Activated CD4-positive, CD25-positive, alpha-beta regulatory T cell treated with anti-CD3 and anti-CD28 coated beads, Interleukin-2, amount 50 U/mL, for 72 hours (primary cell): ENCODE measurements around the gene WDR70.
"Not testable (repeated sequence)": the region's sequence is repeated elsewhere in the genome, so short reads cannot be mapped to it uniquely, and the experiment has no call there.

Experiments
- DNase-seq: peaks from one replicate; pipeline ENCODE4 v3.0.0; 2021

The WDR70 gene

DNA sequence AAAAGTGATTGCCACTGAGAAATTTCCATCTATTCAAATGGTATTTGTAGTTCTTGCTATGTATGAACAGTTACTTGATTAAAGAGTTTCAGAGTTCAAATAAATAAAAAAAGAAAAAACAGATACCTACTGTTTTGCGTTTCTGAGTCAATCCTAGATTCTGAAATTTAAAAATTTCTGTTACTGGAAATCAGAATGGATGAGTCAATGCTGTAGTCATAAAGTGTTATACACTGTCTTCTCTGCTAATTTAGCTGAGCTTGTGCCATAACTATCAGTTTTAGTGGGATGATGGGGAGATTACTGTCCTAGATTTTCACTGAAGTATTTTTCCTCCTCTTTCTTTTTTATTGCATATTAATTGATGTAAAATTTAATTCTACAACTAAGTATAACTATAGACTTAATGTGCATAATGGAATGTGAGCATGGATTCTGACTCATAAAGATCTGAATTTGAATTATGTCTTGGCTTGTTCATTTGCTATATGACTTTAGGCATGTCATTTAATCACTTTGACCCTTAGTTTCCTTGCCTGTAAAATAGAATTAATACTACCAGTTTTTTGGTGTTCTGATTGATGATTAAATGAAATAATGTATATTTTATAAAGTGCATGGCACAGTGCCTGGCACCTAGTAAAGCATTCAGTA, 75.4 kb downstream of the WDR70 start:
- not testable (repeated sequence) for DNase-seq

DNA sequence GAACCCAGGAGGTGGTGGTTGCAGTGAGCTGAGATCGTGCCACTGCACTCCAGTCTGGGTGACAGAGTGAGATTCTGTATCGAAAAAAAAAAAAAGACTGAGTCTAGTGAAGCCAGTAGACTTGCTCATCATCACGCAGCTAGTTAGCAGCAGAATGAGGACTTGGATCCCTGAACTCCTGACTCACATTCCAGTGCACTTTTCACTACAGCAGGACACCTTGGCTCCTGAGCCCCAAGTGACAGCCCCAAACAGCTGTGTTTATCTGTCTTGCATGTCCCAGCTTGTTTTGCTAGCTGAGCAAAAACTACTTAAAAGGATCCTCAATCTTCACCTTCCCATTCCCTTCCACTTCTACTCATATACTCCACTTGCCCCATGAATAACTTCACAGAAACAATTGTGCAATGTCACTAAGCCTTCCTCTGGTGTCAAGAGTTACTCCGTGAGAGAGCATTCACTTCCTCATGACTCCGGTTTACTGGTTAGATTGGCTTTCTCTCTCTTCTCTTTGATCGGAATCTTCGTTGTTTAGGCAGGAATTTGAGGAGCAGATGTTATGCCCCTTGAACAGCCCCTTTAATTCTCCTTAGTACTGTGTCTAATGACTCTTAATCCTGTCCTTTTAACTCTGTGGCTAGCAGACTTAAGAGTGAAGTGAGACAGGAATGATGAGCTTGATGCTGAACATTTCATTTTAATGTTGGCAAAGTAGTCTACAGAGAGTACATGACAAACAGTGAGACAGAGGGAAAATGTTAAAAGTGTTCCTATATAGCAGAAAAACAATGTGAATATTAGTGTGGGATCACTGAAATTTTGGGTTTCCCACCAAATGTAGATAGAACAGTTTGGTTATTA, 84.3 kb downstream of the WDR70 start:
- DNase-seq: not testable (repeated sequence)

DNA sequence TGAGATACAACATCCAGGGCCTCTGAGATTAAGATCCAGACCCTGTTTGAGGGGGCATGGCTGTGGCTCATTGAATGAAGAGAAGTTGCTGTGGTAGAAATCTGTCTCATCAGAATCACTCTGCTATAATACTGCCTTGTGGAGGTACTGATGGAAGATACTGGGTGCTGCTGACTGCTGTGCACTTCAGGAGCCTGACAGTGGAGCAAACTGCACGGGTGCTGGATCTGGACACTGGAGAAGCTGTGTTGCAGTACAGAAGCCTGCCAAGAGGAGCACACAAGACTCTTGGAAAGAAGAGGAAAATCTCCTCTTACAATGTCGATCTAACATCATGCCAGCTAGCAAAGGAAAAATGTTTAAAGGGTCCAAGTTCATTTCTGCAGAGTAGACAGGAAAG, 85.5 kb downstream of the WDR70 start:
- DNase-seq: not testable (repeated sequence)

DNA sequence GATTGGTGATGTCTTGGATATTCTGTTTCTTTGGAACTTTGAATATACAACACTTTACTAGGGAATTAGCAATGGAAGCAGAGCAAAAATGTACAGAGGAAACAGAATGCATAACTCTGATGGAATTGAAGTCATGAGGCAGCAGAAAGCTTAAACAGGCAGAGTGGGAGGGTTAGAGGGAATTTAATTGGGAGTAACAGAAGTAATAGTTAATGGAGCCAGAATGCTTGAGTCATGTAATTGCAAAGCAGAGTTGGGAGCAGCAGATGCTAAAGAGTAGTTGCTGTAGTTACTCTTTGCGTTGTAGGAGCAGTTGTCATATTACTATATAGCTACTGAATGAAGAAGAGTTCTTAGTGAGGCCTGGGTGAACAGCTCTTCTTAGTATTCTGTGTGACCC, 90.3 kb downstream of the WDR70 start:
- DNase-seq: not testable (repeated sequence)

DNA sequence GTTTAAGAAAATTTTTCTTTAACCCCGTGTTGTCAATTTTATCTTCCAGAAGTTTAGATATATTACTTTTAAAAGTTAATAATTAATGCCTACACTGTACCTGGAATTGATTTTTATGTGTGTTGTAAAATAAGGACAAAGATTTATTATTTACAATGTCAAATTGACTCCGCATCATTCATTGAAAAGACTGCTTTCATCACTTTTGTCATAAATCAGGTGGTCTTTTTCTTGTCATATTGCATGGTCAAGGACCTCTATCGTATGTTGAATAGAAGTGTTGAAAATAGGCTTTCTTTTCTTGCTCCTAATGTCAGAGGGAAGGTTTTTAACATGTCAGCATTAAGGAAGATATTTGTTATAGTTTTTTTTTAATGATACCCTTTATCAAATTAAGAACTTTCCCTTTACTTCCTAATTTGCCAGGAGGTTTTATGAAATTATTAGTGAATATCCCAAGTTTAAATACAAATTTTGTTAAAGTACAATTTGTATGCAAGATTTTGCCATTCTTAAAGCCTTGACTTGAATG, 92.6 kb downstream of the WDR70 start:
- DNase-seq: no peak

DNA sequence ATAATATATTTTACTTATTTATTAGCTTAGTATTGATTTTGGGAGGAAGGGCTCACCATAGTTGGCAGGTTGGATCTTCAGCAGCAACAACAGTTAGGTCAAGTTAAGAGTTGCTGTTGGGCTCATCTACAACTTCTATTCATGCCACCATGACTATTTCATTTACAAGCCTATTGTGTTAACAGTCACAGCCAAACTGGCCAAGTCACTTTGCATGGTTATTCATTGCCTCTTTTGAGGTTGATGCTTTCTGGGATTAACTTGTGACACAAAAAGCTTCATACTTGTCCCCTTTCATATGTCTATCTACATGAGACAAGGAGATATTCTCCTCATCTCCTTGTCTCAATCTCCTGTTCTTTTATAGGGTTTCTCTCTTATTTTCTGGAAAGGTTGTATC, 98.3 kb downstream of the WDR70 start:
- no peak for DNase-seq

DNA sequence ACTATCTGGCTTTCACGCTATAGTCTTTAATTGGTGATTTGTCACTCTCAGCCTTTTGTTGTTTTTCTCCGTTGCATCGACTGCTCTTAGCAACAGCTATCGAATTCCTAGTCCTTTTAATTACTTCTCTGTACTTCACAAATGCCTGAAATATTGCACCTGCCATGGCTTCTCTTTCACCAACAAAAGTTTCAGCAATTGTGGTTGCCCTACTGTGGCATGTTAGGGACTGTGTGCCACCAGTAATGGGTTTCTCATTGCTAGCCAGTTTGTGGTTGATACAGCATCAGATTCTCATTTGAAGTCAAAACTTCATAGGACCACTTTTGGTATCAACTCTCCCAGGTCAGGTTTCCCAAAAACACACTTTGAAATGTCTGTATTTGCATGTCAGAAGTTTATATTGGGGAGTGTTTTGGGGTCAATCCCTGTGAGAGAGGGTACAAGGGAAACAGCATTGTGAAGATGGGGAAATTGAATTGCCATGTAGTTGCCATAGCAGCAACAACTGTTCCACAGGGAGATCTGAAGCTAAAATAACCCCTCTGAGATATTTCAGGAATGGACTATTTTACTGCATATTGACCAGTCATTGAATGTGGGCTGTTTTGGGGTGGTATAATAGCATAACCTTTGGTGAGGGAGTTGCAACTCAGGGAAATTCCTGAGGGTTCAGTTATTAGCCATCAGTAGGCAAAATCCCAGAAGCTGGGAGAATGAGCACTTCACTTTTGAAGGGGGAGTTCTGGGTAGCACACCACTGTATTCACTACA, 99.2 kb downstream of the WDR70 start:
- DNase-seq: no peak

DNA sequence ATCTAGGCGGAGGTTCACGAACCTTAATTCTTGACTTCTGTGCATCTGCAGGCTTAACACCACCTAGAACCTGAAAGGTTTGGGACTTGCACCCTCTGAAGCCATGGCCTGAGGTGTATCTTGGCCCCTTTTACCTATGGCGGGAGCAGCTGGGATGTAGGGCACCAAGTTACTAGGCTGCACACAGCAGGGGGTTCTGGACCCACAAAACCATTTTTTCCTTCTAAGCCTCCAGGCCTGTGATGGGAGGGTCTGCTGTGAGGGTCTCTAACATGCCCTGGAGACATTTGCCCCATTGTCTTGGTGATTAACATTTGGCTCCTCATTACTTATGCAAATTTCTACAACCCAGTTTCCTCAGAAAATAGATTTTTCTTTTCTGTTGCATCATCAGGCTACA, 102.3 kb downstream of the WDR70 start:
- not testable (repeated sequence) for DNase-seq

DNA sequence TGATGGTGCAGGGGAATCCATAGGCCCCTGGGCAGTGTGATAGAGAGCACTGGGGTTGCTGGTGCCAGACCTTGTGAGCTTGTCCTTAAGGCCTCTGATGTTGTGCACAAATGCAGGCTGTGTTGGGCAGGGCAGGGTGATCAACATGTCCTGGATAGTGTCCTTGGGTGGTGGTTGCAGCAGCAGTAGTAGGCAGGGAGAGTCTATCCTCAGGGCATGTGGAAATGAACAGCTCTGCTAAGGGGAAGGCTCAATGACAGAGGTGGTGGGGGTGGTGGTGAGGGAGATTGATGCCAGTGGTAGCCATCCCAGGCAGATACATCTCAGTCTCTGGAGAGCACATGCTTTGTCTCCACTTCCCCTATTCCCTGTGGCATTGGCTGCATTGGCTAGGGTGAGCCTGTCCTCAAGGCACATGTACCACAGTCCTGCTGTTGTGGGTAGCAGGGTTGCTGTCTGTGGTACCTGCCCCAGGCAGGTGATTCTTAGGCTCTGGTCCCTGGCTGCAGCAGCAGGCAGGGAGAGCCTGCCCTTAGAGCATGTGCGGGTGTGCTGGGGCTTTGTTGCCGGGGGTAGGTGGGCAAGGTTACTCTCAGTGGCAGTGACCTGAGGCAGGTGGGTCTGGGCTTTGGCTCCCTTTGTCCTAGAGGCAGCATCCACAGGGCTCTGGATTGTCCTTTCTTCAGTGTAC, 111.1 kb downstream of the WDR70 start:
- DNase-seq: no peak

DNA sequence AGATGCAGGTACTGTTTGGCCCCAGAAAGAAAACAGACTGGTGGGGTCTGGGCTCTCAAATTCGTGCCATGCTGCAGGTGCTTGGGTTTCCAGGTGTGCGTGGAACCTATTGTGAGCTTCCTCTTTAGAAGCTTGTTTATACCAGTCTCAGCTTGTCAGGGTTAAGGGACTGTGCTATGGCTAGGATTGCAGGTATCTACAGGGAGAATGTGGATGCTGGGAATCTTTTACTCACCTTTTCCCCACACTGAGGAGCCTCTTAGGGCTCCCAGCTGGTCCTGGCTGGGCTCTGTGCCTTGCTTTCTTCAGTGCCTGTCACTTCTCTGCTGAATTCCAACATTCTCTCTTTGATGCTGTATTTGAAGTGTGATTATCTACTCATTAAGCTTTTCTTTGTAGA, 111.8 kb downstream of the WDR70 start:
- DNase-seq: no peak

DNA sequence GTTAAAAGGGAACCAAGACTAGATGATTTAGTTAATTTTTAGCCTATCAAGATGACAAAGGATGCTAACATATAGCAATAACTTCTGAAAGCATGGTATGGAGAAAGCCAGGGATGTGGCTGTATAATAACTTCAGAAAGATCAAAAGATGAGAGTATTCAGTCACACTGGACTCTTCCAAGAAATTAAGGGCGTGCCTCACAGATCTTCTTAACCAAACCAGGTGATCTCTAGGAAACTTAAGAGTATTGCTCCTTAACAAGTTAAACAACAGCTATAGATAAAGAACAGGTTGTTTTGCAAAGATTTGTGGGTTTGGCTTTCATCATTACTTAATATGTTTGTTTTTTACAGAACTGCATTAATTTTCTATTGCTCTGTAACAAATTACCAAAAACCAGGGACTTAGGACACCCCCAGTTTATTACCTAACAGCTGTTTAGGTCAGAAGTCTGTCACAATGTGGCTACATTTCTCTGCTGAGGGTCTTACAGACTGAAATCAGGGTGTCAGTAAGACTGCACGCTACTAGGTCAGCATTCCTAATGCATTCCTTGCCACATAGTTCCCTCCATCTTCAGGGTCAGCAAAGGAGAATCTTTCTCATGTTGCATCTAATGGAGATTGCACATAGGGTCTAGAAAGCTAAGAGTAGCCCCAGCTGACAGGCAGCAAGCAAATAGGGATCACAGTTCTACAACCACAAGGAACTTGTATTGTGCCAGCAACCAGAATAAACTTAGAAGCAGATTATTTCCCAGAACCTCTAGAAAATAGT, 113.8 kb downstream of the WDR70 start:
- DNase-seq: no peak

DNA sequence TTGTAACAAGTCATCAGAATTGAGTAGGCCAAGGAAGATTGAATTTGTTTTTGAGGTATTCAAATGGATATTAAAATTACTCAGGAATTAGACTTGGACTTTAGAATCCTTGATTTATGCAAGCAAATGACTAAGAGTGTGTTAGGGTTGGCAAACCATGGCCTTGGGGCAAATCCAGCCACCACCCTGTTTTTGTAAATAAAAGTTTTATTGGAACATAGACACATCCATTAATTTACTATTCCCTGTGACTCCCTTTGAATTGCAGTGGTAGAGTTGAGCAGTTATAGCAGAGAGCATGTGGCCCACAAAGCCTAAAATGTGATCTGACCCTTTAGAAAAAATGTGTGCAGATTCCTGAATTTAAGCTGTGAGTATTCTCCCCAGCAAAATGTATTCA, 115.6 kb downstream of the WDR70 start:
- no peak for DNase-seq

DNA sequence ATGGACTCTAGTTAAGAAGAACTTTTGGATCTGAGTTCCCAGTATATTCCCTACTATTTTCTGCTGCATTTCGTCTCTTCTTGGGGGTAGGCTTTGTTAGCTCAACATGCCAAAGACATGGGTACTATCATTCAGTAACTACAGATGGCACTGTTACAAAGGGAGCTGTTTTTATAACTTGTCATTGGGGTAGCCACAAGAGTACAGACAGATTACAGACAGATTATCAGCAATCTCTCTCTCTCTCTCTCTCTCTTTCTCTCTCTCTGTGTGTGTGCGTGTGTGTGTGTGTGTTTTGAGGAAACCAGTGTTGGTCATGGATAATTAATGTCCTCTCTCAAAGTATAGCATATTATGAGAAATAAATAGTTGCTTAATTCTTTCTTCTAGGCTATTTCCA, 116.1 kb downstream of the WDR70 start:
- DNase-seq: no peak

DNA sequence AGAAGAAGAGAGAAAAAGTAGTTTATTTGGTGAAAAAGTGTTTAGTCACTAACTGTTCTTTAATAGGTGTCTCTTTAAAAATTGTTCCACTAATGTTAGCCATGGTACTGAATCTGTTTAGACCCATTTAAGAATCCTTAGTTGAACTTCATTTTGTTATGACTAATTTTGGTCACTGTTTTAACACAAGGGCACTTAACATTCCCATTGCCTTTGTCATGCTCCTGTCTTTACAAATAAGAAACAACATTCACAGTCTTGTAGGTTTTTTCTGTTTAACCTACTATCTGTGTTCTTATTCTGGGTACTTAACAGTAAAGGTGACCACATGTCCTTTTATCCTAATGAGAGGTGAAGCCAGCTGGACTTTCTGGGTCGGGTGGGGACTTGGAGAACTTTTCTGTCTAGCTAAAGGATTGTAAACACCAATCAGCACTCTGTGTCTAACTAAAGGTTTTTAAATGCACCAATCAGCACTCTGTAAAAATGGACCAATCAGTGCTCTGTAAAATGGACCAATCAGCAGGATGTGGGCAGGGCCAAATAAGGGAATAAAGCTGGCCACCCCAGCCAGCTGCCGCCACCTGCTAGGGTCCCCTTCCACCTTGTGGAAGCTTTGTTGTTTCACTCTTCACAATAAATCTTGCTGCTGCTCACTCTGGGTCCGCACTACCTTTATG, 116.7 kb downstream of the WDR70 start:
- DNase-seq: no peak

DNA sequence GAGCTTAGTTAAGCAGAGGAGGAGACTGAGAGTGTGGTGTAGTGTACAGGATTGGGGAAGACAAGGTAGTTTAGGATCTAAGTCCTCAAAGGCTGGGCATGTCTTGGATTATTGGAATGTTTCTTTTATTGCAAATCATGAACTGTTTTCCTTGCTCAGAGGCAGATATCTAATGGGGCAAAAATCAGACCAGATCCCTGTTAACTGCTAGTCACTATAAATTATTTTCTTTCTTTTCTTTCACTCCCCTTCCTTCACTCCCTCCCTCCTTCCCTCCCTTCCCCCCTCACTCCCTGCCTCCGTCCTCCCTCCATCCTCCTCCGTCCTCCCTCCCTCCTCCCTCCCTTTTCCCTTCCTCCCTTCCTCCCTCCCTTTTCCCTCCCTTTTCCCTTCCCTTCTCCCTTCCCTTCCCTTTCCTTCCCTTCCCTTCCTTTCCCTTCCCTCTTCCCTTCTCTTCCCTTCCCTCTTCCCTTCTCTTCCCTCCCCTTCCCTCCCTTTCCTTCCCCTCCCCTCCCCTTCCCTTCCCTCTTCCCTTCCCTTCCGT, 117.9 kb downstream of the WDR70 start:
- no peak for DNase-seq

DNA sequence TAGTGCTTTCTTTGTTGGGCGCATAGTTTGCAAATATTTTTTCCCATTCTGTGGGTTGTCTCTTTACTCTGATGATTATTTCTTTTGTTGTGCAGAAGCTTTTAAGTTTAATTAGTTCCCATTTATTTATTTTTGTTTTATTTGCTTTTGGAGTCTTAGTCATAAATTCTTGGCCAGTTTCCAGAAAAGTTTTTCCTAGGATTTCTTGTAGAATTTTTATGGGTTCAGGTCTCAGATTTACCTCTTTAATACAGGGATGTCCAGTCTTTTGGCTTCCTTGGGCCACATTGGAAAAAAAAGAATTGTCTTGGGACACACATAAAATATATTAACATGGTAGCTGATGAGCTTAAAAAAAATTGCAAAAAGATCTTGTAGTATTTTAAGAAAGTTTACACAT, 122.0 kb downstream of the WDR70 start:
- DNase-seq: no peak

DNA sequence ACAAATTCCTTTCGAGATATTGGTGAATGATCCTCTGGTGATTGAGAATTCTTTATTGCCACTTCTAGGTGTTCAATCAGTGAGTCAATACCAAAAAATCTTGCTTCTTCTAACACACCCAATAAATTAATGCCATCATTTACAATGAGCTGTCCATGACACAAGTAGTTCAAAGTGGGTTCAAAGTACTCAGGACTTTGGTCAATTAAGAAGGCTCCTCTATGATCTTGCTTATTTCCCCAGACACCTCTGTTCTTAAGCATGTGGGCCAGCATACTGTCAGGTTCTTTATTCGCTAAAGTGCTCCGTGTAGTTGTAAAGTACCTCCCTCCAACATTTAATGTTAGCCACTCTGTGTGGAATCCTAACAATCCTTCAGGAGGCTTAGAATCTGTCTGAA, 127.1 kb downstream of the WDR70 start:
- no peak for DNase-seq

DNA sequence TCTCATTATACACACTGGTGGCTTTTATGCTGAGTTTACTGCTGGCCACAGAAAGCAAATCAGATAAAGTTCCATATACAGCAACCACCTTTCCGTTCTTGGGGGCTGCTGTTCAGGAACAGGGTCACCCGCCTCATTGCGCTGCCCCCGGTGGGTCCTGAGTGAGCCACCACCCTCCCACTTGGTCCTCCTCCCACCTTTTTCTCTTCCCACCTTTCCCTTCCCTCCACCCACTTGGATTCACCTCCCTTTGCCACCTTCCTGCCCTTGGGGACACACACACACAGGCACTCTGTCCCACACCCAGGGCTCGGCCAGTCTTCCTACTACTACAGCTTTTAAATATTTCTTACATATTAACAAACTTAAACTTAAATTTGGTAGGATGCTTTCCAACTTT, 127.6 kb downstream of the WDR70 start:
- no peak for DNase-seq

DNA sequence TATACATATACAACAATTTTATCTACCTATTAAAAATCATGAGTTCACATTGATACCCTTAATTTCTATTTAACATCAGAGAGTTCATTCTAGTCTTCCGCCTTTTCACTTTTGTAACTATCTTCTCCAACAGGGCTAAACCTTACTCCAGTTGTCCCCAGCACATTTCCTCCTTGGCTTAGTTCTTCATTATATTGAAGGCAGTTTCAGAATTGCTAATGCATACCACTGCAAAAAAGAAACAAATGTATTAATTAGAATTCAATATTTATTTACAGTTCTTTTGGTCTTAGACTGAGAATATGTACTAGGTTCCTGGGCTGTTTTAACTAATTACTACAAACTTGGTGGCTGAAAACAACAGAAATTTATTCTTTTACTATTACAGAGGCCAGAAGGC, 132.5 kb downstream of the WDR70 start:
- no peak for DNase-seq

DNA sequence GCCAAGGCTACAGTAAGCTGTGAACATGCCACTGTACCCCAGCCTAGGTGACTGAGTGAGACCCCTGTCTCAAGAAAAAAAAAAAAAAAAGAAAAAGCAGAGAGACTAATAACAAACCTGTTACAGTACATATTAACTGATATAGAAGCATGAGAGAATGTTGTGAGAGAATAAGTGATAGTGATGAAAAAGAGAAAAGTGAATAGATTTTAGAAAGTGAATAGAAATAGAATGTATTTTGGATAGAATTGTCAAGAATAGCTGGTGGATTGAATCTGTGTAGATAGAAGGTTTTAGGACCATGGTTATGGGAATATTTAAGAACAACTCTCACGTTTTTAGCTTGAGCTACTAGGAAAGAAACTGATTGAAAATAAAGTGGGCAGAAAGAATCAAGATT, 135.8 kb downstream of the WDR70 start:
- no peak for DNase-seq

DNA sequence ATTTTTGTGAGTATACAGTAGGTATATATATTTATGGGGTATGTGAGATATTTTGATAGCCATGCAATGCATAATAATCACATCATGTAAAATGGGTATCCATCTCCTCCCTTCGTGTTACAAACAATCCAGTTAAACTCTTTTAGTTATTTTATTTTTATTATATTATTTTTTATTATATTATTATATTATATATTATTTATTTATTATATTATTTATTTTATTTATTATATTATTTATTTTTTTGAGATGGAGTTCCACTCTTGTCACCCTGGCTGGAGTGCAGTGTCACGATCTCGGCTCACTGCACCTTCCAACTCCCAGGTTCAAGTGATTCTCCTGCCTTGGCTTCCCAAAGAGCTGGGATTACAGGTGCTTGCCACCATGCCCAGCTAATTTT, 138.6 kb downstream of the WDR70 start:
- no peak for DNase-seq
